Mesendoderm (in vitro differentiated cells): Measurements from ENCODE around the gene NPY4R2.
"Not testable (repeated sequence)": the region's sequence is repeated elsewhere in the genome, so short reads cannot be mapped to it uniquely, and the experiment has no call there.

Experiments used
- DNase-seq: peaks from one replicate; pipeline ENCODE4 v3.0.0; 2013
- H2AK5ac ChIP-seq: 2 replicates; pipeline ENCODE4 v1.6.1; 2013; ENCODE audit warnings: low read length, inconsistent platforms
- H2BK120ac ChIP-seq: 2 replicates; pipeline ENCODE4 v1.6.1; 2013; ENCODE audit warnings: low read depth, mild to moderate bottlenecking, low read length, moderate library complexity, mixed read lengths
- H2BK15ac ChIP-seq: replicated peaks from 2 replicates; pipeline ENCODE4 v1.6.1; 2013; ENCODE audit warnings: low read depth, mild to moderate bottlenecking, moderate library complexity
- H2BK5ac ChIP-seq: 2 replicates; pipeline ENCODE4 v1.6.1; 2013; ENCODE audit warnings: low read length, inconsistent platforms
- H3K18ac ChIP-seq: 2 replicates; pipeline ENCODE4 v1.6.1; 2013; ENCODE audit warnings: mild to moderate bottlenecking, low read length, mixed read lengths
- H3K23ac ChIP-seq: one replicate; pipeline ENCODE4 v1.6.1; 2013; ENCODE audit warnings: low read length
- H3K27ac ChIP-seq: 2 replicates; pipeline ENCODE4 v1.5.1; 2013; ENCODE audit warnings: low read depth, mild to moderate bottlenecking, inconsistent platforms, low read length, moderate library complexity
- H3K27me3 ChIP-seq: 2 replicates; pipeline ENCODE4 v1.6.1; 2013; ENCODE audit warnings: low read length, control low read depth, mild to moderate bottlenecking, inconsistent platforms; ENCODE audit not compliant: insufficient read depth, poor library complexity
- H3K36me3 ChIP-seq: 2 replicates; pipeline ENCODE4 v1.6.1; 2013; ENCODE audit warnings: low read length, inconsistent platforms; ENCODE audit not compliant: control insufficient read depth, insufficient read depth
- H3K4ac ChIP-seq: one replicate; pipeline ENCODE4 v1.6.1; 2013; ENCODE audit warnings: low read depth, mild to moderate bottlenecking, low read length, moderate library complexity
- H3K4me1 ChIP-seq: 2 replicates; pipeline ENCODE4 v1.6.1; 2013; ENCODE audit warnings: low read depth, low read length, inconsistent platforms; ENCODE audit not compliant: control insufficient read depth
- H3K4me2 ChIP-seq: 2 replicates; pipeline ENCODE4 v1.6.1; 2013; ENCODE audit warnings: low read length
- H3K4me3 ChIP-seq: 2 replicates; pipeline ENCODE4 v1.5.1; 2013; ENCODE audit warnings: mild to moderate bottlenecking, low read length
- H3K56ac ChIP-seq: one replicate; pipeline ENCODE4 v1.6.1; 2013; ENCODE audit warnings: low read length
- H3K79me1 ChIP-seq: 2 replicates; pipeline ENCODE4 v1.6.1; 2013; ENCODE audit warnings: low read length, inconsistent platforms
- H3K79me2 ChIP-seq: 2 replicates; pipeline ENCODE4 v1.6.1; 2013; ENCODE audit warnings: mild to moderate bottlenecking, low read length; ENCODE audit not compliant: control insufficient read depth, insufficient read depth
- H3K9ac ChIP-seq: 2 replicates; pipeline ENCODE4 v1.6.1; 2013; ENCODE audit warnings: low read length, inconsistent platforms
- H4K5ac ChIP-seq: one replicate; pipeline ENCODE4 v1.6.1; 2013; ENCODE audit warnings: low read length
- H4K8ac ChIP-seq: one replicate; pipeline ENCODE4 v1.6.1; 2013; ENCODE audit warnings: low read depth, mild to moderate bottlenecking, control low read depth, low read length, moderate library complexity
- WGBS: extraction: QIAGEN DNeasy Blood & Tissue Kit; methylation state at CpG from one replicate; pipeline ENCODE4 v1.1.7; 2013; ENCODE audit warnings: low lambda C conversion rate, missing lambda C conversion rate; ENCODE audit not compliant: insufficient coverage; ENCODE audit errors: extremely low coverage; 5-methylcytosine and 5-hydroxymethylcytosine counted together

NPY4R2 gene

GRCh38 chr10:47897813-47898212 is 20.6 kb upstream of the NPY4R2 start:
- not testable (repeated sequence) for H3K23ac ChIP-seq, H3K79me2 ChIP-seq, H2AK5ac ChIP-seq, H3K27ac ChIP-seq, H3K36me3 ChIP-seq, H3K9ac ChIP-seq, H3K4me1 ChIP-seq, H4K8ac ChIP-seq, H3K4me2 ChIP-seq, H3K27me3 ChIP-seq, H2BK15ac ChIP-seq, H4K5ac ChIP-seq, H3K18ac ChIP-seq, H3K79me1 ChIP-seq, H3K4ac ChIP-seq, H3K56ac ChIP-seq, H2BK120ac ChIP-seq, DNase-seq, H3K4me3 ChIP-seq, H2BK5ac ChIP-seq
- WGBS: no CpG with 5 or more reads among the region's 2 CpGs

- H4K8ac ChIP-seq, DNase-seq, H3K27ac ChIP-seq, H3K9ac ChIP-seq, H3K4me2 ChIP-seq, H3K4me1 ChIP-seq, H4K5ac ChIP-seq, H3K18ac ChIP-seq, H3K23ac ChIP-seq, H3K56ac ChIP-seq, H3K27me3 ChIP-seq, H3K36me3 ChIP-seq, H2BK120ac ChIP-seq, H3K4ac ChIP-seq, H3K79me2 ChIP-seq, H2BK5ac ChIP-seq, H3K79me1 ChIP-seq, H3K4me3 ChIP-seq, H2BK15ac ChIP-seq, H2AK5ac ChIP-seq: not testable (repeated sequence)
- WGBS: no CpG with 5 or more reads among the region's 1 CpG
Observed at GRCh38 chr10:47909333-47909732, 9.1 kb upstream of the NPY4R2 start.

- not testable (repeated sequence) for H3K4me3 ChIP-seq, H3K27me3 ChIP-seq, H3K4me1 ChIP-seq, H2AK5ac ChIP-seq, H3K79me1 ChIP-seq, H4K8ac ChIP-seq, H3K4me2 ChIP-seq, H2BK15ac ChIP-seq, H3K4ac ChIP-seq, H3K79me2 ChIP-seq, H3K23ac ChIP-seq, H2BK5ac ChIP-seq, H3K27ac ChIP-seq, H2BK120ac ChIP-seq, DNase-seq, H3K36me3 ChIP-seq, H3K56ac ChIP-seq, H3K9ac ChIP-seq, H3K18ac ChIP-seq, H4K5ac ChIP-seq
- no CpG with 5 or more reads among the region's 4 CpGs for WGBS
Observed at GRCh38 chr10:47910486-47910885, 8.0 kb upstream of the NPY4R2 start.

GRCh38 chr10:47914052-47914451 is 4.4 kb upstream of the NPY4R2 start:
- not testable (repeated sequence) for H3K4me2 ChIP-seq, H3K9ac ChIP-seq, H3K27ac ChIP-seq, H3K4me1 ChIP-seq, H4K8ac ChIP-seq, H3K4ac ChIP-seq, H3K18ac ChIP-seq, H2BK15ac ChIP-seq, H2BK5ac ChIP-seq, H2AK5ac ChIP-seq, H2BK120ac ChIP-seq, H3K27me3 ChIP-seq, H4K5ac ChIP-seq, DNase-seq, H3K23ac ChIP-seq, H3K56ac ChIP-seq, H3K79me1 ChIP-seq, H3K79me2 ChIP-seq, H3K36me3 ChIP-seq, H3K4me3 ChIP-seq
- WGBS: no CpG with 5 or more reads among the region's 2 CpGs

- H3K27me3 ChIP-seq, H3K4me2 ChIP-seq, H3K36me3 ChIP-seq, H3K56ac ChIP-seq, H3K27ac ChIP-seq, H3K79me2 ChIP-seq, H3K4me1 ChIP-seq, H3K79me1 ChIP-seq, H3K9ac ChIP-seq, H2BK15ac ChIP-seq, H2BK5ac ChIP-seq, H4K8ac ChIP-seq, H2AK5ac ChIP-seq, H3K4ac ChIP-seq, DNase-seq, H2BK120ac ChIP-seq, H3K18ac ChIP-seq, H3K23ac ChIP-seq, H3K4me3 ChIP-seq, H4K5ac ChIP-seq: not testable (repeated sequence)
- no CpG with 5 or more reads among the region's 4 CpGs for WGBS
Observed at GRCh38 chr10:47915849-47916548, 2.5 kb upstream of the NPY4R2 start.

GRCh38 chr10:47920610-47921009 is 2.1 kb downstream of the NPY4R2 start:
- not testable (repeated sequence) for H4K5ac ChIP-seq, H3K18ac ChIP-seq, H3K23ac ChIP-seq, H3K56ac ChIP-seq, DNase-seq, H3K27ac ChIP-seq, H3K79me1 ChIP-seq, H3K4me2 ChIP-seq, H2AK5ac ChIP-seq, H4K8ac ChIP-seq, H3K4ac ChIP-seq, H3K4me1 ChIP-seq, H2BK5ac ChIP-seq, H3K9ac ChIP-seq, H2BK15ac ChIP-seq, H3K36me3 ChIP-seq, H3K79me2 ChIP-seq, H3K27me3 ChIP-seq, H2BK120ac ChIP-seq, H3K4me3 ChIP-seq
- no CpG with 5 or more reads among the region's 2 CpGs for WGBS
